IMR-90 (cell line): Measurements from ENCODE around the gene ADISSP. TPM values are rescaled to one million over a fixed set of nuclear protein-coding genes. Genes with fewer than 3 reads are reported as not detected.

Source experiments
- ATAC-seq: fragments of 200-7000 bp; cut with Tn5 transposase; 2 replicates; pipeline ENCODE4 v1.9.1; 2020; ENCODE audit warnings: low read depth, mild to moderate bottlenecking, moderate library complexity
- BruUV-seq: library from RNA; stranded (reverse); fragments of 400-500 nt; replicated peaks from 2 replicates; lab custom pipeline; 2021; lab: Mats Ljungman, UMichigan
- CTCF ChIA-PET: fragments of 300-600 bp; formaldehyde crosslinking; extraction: SDS; loops from one replicate; lab custom pipeline; 2021; ENCODE audit warnings: antibody characterized with exemption; lab: Yijun Ruan, JAX
- POLR2A ChIA-PET: fragments of 300-600 bp; sonication (Branson Sonifier 250); formaldehyde crosslinking; loops from one replicate; lab custom pipeline; 2022; ENCODE audit warnings: antibody characterized with exemption; ENCODE audit not compliant: unreplicated experiment; lab: Charles Lee
- DNase-seq: peaks from one replicate; pipeline ENCODE4 v3.0.0; 2013
- H2AFZ ChIP-seq: replicated peaks from 2 replicates; pipeline ENCODE3; 2013; ENCODE audit warnings: low read length, mild to moderate bottlenecking; ENCODE audit not compliant: poor library complexity
- H2AK5ac ChIP-seq: 2 replicates; pipeline ENCODE4 v1.6.1; 2013; ENCODE audit warnings: low read depth, low read length, inconsistent platforms
- H2AK9ac ChIP-seq: replicated peaks from 2 replicates; pipeline ENCODE3; 2013; ENCODE audit warnings: mild to moderate bottlenecking, low read depth, low read length, moderate library complexity; ENCODE audit not compliant: poor library complexity
- H2BK120ac ChIP-seq: 2 replicates; pipeline ENCODE4 v1.6.1; 2013; ENCODE audit warnings: low read depth, low read length, inconsistent platforms
- H2BK15ac ChIP-seq: 3 replicates; pipeline ENCODE4 v1.6.1; 2013; ENCODE audit warnings: low read depth, low read length, inconsistent platforms
- H2BK20ac ChIP-seq: 2 replicates; pipeline ENCODE4 v1.6.1; 2013; ENCODE audit warnings: low read depth, mild to moderate bottlenecking, inconsistent platforms, low read length, moderate library complexity
- H2BK5ac ChIP-seq: 2 replicates; pipeline ENCODE4 v1.6.1; 2013; ENCODE audit warnings: mild to moderate bottlenecking, low read depth, low read length, inconsistent platforms; ENCODE audit not compliant: poor library complexity, severe bottlenecking
- H3K14ac ChIP-seq: replicated peaks from 2 replicates; pipeline ENCODE4 v1.6.1; 2013; ENCODE audit warnings: low read depth, low read length, inconsistent platforms
- H3K18ac ChIP-seq: 2 replicates; pipeline ENCODE4 v1.6.1; 2013; ENCODE audit warnings: low read depth, low read length, control low read depth
- H3K23ac ChIP-seq: 2 replicates; pipeline ENCODE4 v1.6.1; 2013; ENCODE audit warnings: low read depth, low read length, inconsistent platforms
- H3K27ac ChIP-seq: 2 replicates; pipeline ENCODE4 v1.5.1; 2013; ENCODE audit warnings: mild to moderate bottlenecking, control low read depth, low read length; ENCODE audit not compliant: insufficient read depth
- H3K27me3 ChIP-seq: 2 replicates; pipeline ENCODE4 v1.6.1; 2013; ENCODE audit warnings: low read length; ENCODE audit not compliant: control insufficient read depth, insufficient read depth
- H3K36me3 ChIP-seq: 2 replicates; pipeline ENCODE4 v1.6.1; 2013; ENCODE audit warnings: low read length, mixed read lengths; ENCODE audit not compliant: control insufficient read depth, insufficient read depth
- H3K4ac ChIP-seq: 2 replicates; pipeline ENCODE4 v1.6.1; 2013; ENCODE audit warnings: low read depth, low read length, inconsistent platforms
- H3K4me1 ChIP-seq: 2 replicates; pipeline ENCODE4 v1.6.1; 2013; ENCODE audit warnings: low read length, mixed read lengths; ENCODE audit not compliant: control insufficient read depth, insufficient read depth
- H3K4me2 ChIP-seq: 2 replicates; pipeline ENCODE4 v1.6.1; 2013; ENCODE audit warnings: low read depth, mild to moderate bottlenecking, control low read depth, low read length, moderate library complexity
- H3K4me3 ChIP-seq: 2 replicates; pipeline ENCODE4 v1.5.1; 2013; ENCODE audit warnings: low read depth, mild to moderate bottlenecking, control low read depth, low read length, moderate library complexity; ENCODE audit not compliant: insufficient read depth
- H3K56ac ChIP-seq: 2 replicates; pipeline ENCODE4 v1.6.1; 2013; ENCODE audit warnings: low read length, inconsistent platforms; ENCODE audit not compliant: insufficient read depth; ENCODE audit errors: extremely low read depth
- H3K79me1 ChIP-seq, 2 experiments: 2 replicates each; pipeline ENCODE4 v1.6.1; 2013; ENCODE audit warnings: low read length in 2 of 2, inconsistent platforms in 1 of 2, low read depth in 1 of 2
- H3K9ac ChIP-seq: 2 replicates; pipeline ENCODE4 v1.6.1; 2013; ENCODE audit warnings: low read depth, low read length, control low read depth
- H3K9me1 ChIP-seq: 2 replicates; pipeline ENCODE4 v1.6.1; 2013; ENCODE audit warnings: low read length, inconsistent platforms; ENCODE audit not compliant: insufficient read depth
- H3K9me3 ChIP-seq: 2 replicates; pipeline ENCODE4 v1.6.1; 2013; ENCODE audit warnings: low read length; ENCODE audit not compliant: control insufficient read depth, insufficient read depth
- H4K20me1 ChIP-seq: 2 replicates; pipeline ENCODE4 v1.6.1; 2013; ENCODE audit warnings: low read length, inconsistent platforms; ENCODE audit not compliant: insufficient read depth
- H4K5ac ChIP-seq: 2 replicates; pipeline ENCODE4 v1.6.1; 2013; ENCODE audit warnings: mild to moderate bottlenecking, low read depth, low read length, control low read depth
- H4K8ac ChIP-seq, 2 experiments: 2 replicates each; pipeline ENCODE4 v1.6.1; 2013; ENCODE audit warnings: low read depth in 2 of 2, low read length in 2 of 2, control low read depth in 1 of 2, inconsistent platforms in 1 of 2
- H4K91ac ChIP-seq: 2 replicates; pipeline ENCODE4 v1.6.1; 2013; ENCODE audit warnings: low read depth, low read length, inconsistent platforms; ENCODE audit not compliant: insufficient read depth
- BHLHE40 ChIP-seq: fragments of 150-350 bp; IDR thresholded peaks from 2 replicates; pipeline ENCODE4 v1.6.1; 2016; ENCODE audit warnings: mild to moderate bottlenecking, low read depth, low read length
- CEBPB ChIP-seq: IDR thresholded peaks from 2 replicates; pipeline ENCODE4 v1.6.1; 2012; ENCODE audit warnings: low read depth, low read length, improper control_type of control experiment
- CHD1 ChIP-seq: IDR thresholded peaks from 2 replicates; pipeline ENCODE4 v1.6.1; 2012; ENCODE audit warnings: low read depth, low read length, improper control_type of control experiment
- ELK1 ChIP-seq: fragments of 150-350 bp; IDR thresholded peaks from 2 replicates; pipeline ENCODE4 v1.6.1; 2016; ENCODE audit warnings: low read depth, mild to moderate bottlenecking, low read length, moderate library complexity, borderline replicate concordance
- FOS ChIP-seq: fragments of 150-350 bp; IDR thresholded peaks from 2 replicates; pipeline ENCODE4 v1.6.1; 2016; ENCODE audit warnings: low read depth, low read length
- MAFK ChIP-seq: IDR thresholded peaks from 2 replicates; pipeline ENCODE4 v1.6.1; 2012; ENCODE audit warnings: low read depth, low read length, improper control_type of control experiment
- MAZ ChIP-seq: IDR thresholded peaks from 2 replicates; pipeline ENCODE4 v1.6.1; 2012; ENCODE audit warnings: low read depth, mild to moderate bottlenecking, low read length, improper control_type of control experiment, moderate library complexity, borderline replicate concordance
- MXI1 ChIP-seq: IDR thresholded peaks from 2 replicates; pipeline ENCODE4 v1.6.1; 2012; ENCODE audit warnings: low read depth, mild to moderate bottlenecking, low read length, moderate library complexity, borderline replicate concordance
- NFE2L2 ChIP-seq: fragments of 150-350 bp; IDR thresholded peaks from 2 replicates; pipeline ENCODE4 v1.6.1; 2016; ENCODE audit warnings: low read depth, mild to moderate bottlenecking, low read length
- POLR2A ChIP-seq: IDR thresholded peaks from 2 replicates; pipeline ENCODE4 v1.6.1; 2012; ENCODE audit warnings: mild to moderate bottlenecking, low read depth, low read length
- RAD21 ChIP-seq: IDR thresholded peaks from 2 replicates; pipeline ENCODE4 v1.6.1; 2012; ENCODE audit warnings: low read length, improper control_type of control experiment
- RCOR1 ChIP-seq: IDR thresholded peaks from 2 replicates; pipeline ENCODE4 v1.6.1; 2012; ENCODE audit warnings: mild to moderate bottlenecking, low read length, improper control_type of control experiment; ENCODE audit not compliant: insufficient replicate concordance
- RFX5 ChIP-seq: IDR thresholded peaks from 2 replicates; pipeline ENCODE4 v1.8.0; 2012; ENCODE audit warnings: low read depth, mild to moderate bottlenecking, low read length, moderate library complexity
- SMC3 ChIP-seq: fragments of 150-350 bp; IDR thresholded peaks from 2 replicates; pipeline ENCODE4 v1.6.1; 2016; ENCODE audit warnings: low read depth, mild to moderate bottlenecking, antibody characterized with exemption, low read length, moderate library complexity
- WGBS, 2 experiments: methylation state at CpG; one replicate each; pipeline versions ENCODE4 v1.1.5 to v1.1.7; 2013; ENCODE audit warnings: missing lambda C conversion rate in 2 of 2; ENCODE audit not compliant: insufficient read length in 1 of 2; ENCODE audit errors: extremely low coverage in 2 of 2; 5-methylcytosine and 5-hydroxymethylcytosine counted together
- dilution Hi-C: fragments of 300-500 bp; cut with HindIII; formaldehyde crosslinking; loops from one replicate; pipeline ENCODE4 v1.14.3; 2018; ENCODE audit warnings: low sequenced_read_pairs; ENCODE audit not compliant: unreplicated experiment
- in situ Hi-C: fragments of 300-500 bp; cut with MboI; formaldehyde crosslinking; loops from 3 replicates; pipeline ENCODE4 v1.14.3; 2019; ENCODE audit warnings: low sequenced_read_pairs, inconsistent platforms, mixed read lengths
- intact Hi-C: fragments of 100-400 bp; cut with micrococcal nuclease; formaldehyde crosslinking; loops from 2 replicates; pipeline ENCODE4 v1.10.0; 2022
- polyA plus RNA-seq, 3 experiments: library from polyadenylated mRNA; depleted of rRNA; stranded (reverse); fragments of >200 nt; gene quantifications; 2 replicates each; pipeline ENCODE4 v1.2.3, GENCODE V29; 2012; ENCODE audit warnings: low replicate concordance in 1 of 3
- total RNA-seq: library from RNA; depleted of rRNA; stranded (reverse); fragments of >200 nt; gene quantifications from 2 replicates; pipeline ENCODE4 v1.2.3, GENCODE V29; 2012
- TF ChIP-seq, protein P1 (sequence below): fragments of 150-350 bp; IDR thresholded peaks from 2 replicates; pipeline ENCODE4 v1.6.1; 2017; ENCODE audit warnings: mild to moderate bottlenecking, antibody characterized with exemption, low read length, low read depth
- TF ChIP-seq, protein P2 (sequence below): conservative IDR thresholded peaks from 2 replicates; pipeline ENCODE4 v1.5.1; 2012; ENCODE audit warnings: mild to moderate bottlenecking, low read depth, low read length, improper control_type of control experiment

The ADISSP gene
- total and polyA plus RNA-seq, 2 of the 4 experiments (the other 2 are of a cell fraction): 31.9 to 58.2 TPM

GRCh38 chr20:3788685-3789155 lies 21.2 kb upstream of the ADISSP start:
- TF ChIP-seq ELK1 (no peak), MAFK (no peak), RCOR1 (no peak), POLR2A (no peak), CEBPB (no peak), MXI1 (no peak), RFX5 (no peak), RAD21 (no peak), FOS (no peak), NFE2L2 (no peak), BHLHE40 (no peak), CHD1 (no peak), SMC3 (no peak), MAZ (no peak)
- TF ChIP-seq, protein P1, sequence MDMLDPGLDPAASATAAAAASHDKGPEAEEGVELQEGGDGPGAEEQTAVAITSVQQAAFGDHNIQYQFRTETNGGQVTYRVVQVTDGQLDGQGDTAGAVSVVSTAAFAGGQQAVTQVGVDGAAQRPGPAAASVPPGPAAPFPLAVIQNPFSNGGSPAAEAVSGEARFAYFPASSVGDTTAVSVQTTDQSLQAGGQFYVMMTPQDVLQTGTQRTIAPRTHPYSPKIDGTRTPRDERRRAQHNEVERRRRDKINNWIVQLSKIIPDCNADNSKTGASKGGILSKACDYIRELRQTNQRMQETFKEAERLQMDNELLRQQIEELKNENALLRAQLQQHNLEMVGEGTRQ: no peak
- TF ChIP-seq, protein P2, sequence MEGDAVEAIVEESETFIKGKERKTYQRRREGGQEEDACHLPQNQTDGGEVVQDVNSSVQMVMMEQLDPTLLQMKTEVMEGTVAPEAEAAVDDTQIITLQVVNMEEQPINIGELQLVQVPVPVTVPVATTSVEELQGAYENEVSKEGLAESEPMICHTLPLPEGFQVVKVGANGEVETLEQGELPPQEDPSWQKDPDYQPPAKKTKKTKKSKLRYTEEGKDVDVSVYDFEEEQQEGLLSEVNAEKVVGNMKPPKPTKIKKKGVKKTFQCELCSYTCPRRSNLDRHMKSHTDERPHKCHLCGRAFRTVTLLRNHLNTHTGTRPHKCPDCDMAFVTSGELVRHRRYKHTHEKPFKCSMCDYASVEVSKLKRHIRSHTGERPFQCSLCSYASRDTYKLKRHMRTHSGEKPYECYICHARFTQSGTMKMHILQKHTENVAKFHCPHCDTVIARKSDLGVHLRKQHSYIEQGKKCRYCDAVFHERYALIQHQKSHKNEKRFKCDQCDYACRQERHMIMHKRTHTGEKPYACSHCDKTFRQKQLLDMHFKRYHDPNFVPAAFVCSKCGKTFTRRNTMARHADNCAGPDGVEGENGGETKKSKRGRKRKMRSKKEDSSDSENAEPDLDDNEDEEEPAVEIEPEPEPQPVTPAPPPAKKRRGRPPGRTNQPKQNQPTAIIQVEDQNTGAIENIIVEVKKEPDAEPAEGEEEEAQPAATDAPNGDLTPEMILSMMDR: no peak
- in situ Hi-C loops: loop anchor here (10.0 kb wide), 1 partner anchor 296 kb away; no protein-coding TSS in a partner anchor
- CTCF ChIA-PET: interaction anchor here (1.4 kb wide), 1 partner anchor 29 kb away, joined by 4 read pairs; no protein-coding TSS in a partner anchor

More at GRCh38 chr20:3788685-3789155, 21.2 kb upstream of the ADISSP start:
- DNase-seq (no peak), ATAC-seq (no peak)
- 67% methylated on average over 3 of the region's 4 CpGs; no CpG with 5 or more reads in 1 of the 2 experiments for WGBS, 2 experiments
- Histone ChIP-seq H3K4me1 (peaks cover 16% of the 10 kb centered on the region), H3K56ac (no peak overlapping the region), H3K9me3 (no peaks in the 10 kb centered on the region), H3K36me3 (peaks cover 7% of the 10 kb centered on the region), H4K5ac (no peak overlapping the region), H3K9ac (no peak overlapping the region), H2AFZ (peak overlapping the region; percentile 4), H4K8ac (no peak overlapping the region), H2BK20ac (no peak overlapping the region), H3K23ac (no peak overlapping the region), H4K91ac (no peak overlapping the region), H3K14ac (no peak overlapping the region), H3K27me3 (no peaks in the 10 kb centered on the region), H3K4me3 (no peak overlapping the region), H3K79me1 (peaks cover 5 to 21% of the 10 kb centered on the region in 2 experiments; a peak in 3 of 4 replicates), H3K4me2 (no peak overlapping the region), H2BK5ac (no peak overlapping the region), H3K9me1 (peaks cover 12% of the 10 kb centered on the region), H2BK120ac (no peak overlapping the region), H4K20me1 (peaks cover 24% of the 10 kb centered on the region), H2BK15ac (no peak overlapping the region), H2AK5ac (no peak overlapping the region), H3K18ac (no peak overlapping the region), H2AK9ac (no peak overlapping the region), H3K27ac (no peak overlapping the region), H3K4ac (no peak overlapping the region)
- POLR2A ChIA-PET: interaction anchor here (0.7 kb wide), 1 partner anchor 91 kb away, joined by 5 read pairs; no protein-coding TSS in a partner anchor
- intact Hi-C loops (loop anchor here (5.0 kb wide), 1 partner anchor 226 kb away; no protein-coding TSS in a partner anchor), dilution Hi-C loops (no loop called here)
- BruUV-seq: no TSS peak
